Measurements from ENCODE around the gene SLC9A9. TPM values are rescaled to one million over a fixed set of nuclear protein-coding genes. Genes with fewer than 3 reads are reported as not detected.
A peak's percentile ranks its signal among the peaks of the same experiment; 100 is the strongest.

The SLC9A9 gene
- polyA plus RNA-seq, 1 of the 3 experiments (the other 2 are of a cell fraction): 0.05 TPM

- no peak for TF ChIP-seq CHD2 (IDR thresholded peaks at IDR 0.05; ENCODE audit: low read length, partially characterized antibody)
These were observed 574.1 kb downstream of the SLC9A9 start (continued) for GRCh38 chr3:143273975-143274690.

DNA sequence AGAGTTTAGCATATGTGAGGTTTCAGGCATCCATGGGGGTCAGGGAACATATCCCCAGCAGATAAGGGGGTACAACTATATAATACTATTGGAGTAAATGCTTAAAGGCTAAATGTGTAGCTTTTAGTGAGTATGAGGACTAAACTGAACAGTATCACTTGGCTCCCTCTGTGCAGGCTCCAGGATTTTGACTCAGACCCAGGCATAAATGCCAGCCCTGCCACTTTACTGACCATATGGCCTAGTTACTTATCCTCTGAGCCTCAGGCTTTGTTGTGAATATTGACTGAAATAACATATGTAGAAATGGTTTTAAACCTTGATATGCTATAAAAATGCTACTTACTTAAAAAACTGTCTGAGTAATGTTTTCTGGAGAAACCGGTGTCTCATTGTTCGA is 577.1 kb downstream of the SLC9A9 start:
- no peak overlapping the region for H3K27ac ChIP-seq (ENCODE audit: low read depth in 2 of 2, low read length in 1 of 2)
- no peaks in the 10 kb centered on the region for H3K9me2 ChIP-seq
- no peaks in the 10 kb centered on the region for H3K9me3 ChIP-seq
- H3K79me2 ChIP-seq (ENCODE audit: insufficient read depth): no peaks in the 10 kb centered on the region
- no peak overlapping the region for H3K4me2 ChIP-seq
- no peak overlapping the region for H2AFZ ChIP-seq (ENCODE audit: low read depth)
- DNase-seq: no peak
- no peak for TF ChIP-seq EP300 (IDR thresholded peaks at IDR 0.05; ENCODE audit: borderline replicate concordance in 1 of 2, low read depth in 1 of 2, low read length in 1 of 2)
- TF ChIP-seq FOXM1 (IDR thresholded peaks at IDR 0.05; ENCODE audit: low read depth): no peak
- TF ChIP-seq TCF12 (IDR thresholded peaks at IDR 0.05): no peak
- TF ChIP-seq RXRA (IDR thresholded peaks at IDR 0.05; ENCODE audit: borderline replicate concordance, low read depth): no peak
- TF ChIP-seq NRF1 (IDR thresholded peaks at IDR 0.05; ENCODE audit: low read depth, low read length): no peak
- TF ChIP-seq, protein P1, sequence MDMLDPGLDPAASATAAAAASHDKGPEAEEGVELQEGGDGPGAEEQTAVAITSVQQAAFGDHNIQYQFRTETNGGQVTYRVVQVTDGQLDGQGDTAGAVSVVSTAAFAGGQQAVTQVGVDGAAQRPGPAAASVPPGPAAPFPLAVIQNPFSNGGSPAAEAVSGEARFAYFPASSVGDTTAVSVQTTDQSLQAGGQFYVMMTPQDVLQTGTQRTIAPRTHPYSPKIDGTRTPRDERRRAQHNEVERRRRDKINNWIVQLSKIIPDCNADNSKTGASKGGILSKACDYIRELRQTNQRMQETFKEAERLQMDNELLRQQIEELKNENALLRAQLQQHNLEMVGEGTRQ (IDR thresholded peaks at IDR 0.05; ENCODE audit: borderline replicate concordance, low read depth, low read length): no peak
- no peak for TF ChIP-seq CHD2 (IDR thresholded peaks at IDR 0.05; ENCODE audit: low read length, partially characterized antibody)
- TF ChIP-seq PBX3 (IDR thresholded peaks at IDR 0.05): no peak
- TF ChIP-seq, protein P2, sequence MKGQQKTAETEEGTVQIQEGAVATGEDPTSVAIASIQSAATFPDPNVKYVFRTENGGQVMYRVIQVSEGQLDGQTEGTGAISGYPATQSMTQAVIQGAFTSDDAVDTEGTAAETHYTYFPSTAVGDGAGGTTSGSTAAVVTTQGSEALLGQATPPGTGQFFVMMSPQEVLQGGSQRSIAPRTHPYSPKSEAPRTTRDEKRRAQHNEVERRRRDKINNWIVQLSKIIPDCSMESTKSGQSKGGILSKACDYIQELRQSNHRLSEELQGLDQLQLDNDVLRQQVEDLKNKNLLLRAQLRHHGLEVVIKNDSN (IDR thresholded peaks at IDR 0.05; ENCODE audit: borderline replicate concordance, low read depth): no peak
- TF ChIP-seq, protein P3, sequence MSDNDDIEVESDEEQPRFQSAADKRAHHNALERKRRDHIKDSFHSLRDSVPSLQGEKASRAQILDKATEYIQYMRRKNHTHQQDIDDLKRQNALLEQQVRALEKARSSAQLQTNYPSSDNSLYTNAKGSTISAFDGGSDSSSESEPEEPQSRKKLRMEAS (IDR thresholded peaks at IDR 0.05; ENCODE audit: low read depth): no peak
- no peak for TF ChIP-seq EZH2phosphoT487 (IDR thresholded peaks at IDR 0.05; ENCODE audit: borderline replicate concordance, low read depth)
- H3K4me3 ChIP-seq (ENCODE audit: low read depth in 2 of 2, low read length in 1 of 2): no peak overlapping the region
- H3K9ac ChIP-seq: no peak overlapping the region
- WGBS (ENCODE audit: low lambda C conversion rate): 57% methylated on average over 2 of the region's 2 CpGs
- CTCF ChIA-PET: interaction anchor here (1.0 kb wide), 1 partner anchor 17 kb away, joined by 3 read pairs; no protein-coding TSS in a partner anchor
- no peaks in the 10 kb centered on the region for H3F3A ChIP-seq (replicated peaks; ENCODE audit: insufficient read depth)
- no peaks in the 10 kb centered on the region for H4K20me1 ChIP-seq (ENCODE audit: insufficient read depth)
- no peaks in the 10 kb centered on the region for H3K4me1 ChIP-seq (ENCODE audit: control insufficient read depth in 1 of 2, insufficient read depth in 2 of 2, low read depth in 1 of 2, low read length in 1 of 2)
- peaks cover 4% of the 10 kb centered on the region; the same call in 1 of the 2 replicates for H3K27me3 ChIP-seq (ENCODE audit: insufficient read depth)
- no peaks in the 10 kb centered on the region for H3K36me3 ChIP-seq (replicated peaks in 1 of 2; ENCODE audit: control insufficient read depth in 1 of 2, insufficient read depth in 2 of 2, low read length in 1 of 2)
- POLR2A ChIA-PET: no interaction called here

- no peak for DNase-seq
- no peak overlapping the region for H3K9ac ChIP-seq
- ChIA-PET CTCF (no interaction called here), POLR2A (no interaction called here)
- no peak overlapping the region for H3K27ac ChIP-seq (ENCODE audit: low read depth in 2 of 2, low read length in 1 of 2)
- no peaks in the 10 kb centered on the region for H3K36me3 ChIP-seq (replicated peaks in 1 of 2; ENCODE audit: control insufficient read depth in 1 of 2, insufficient read depth in 2 of 2, low read length in 1 of 2)
- WGBS (ENCODE audit: low lambda C conversion rate): 31% methylated on average over 3 of the region's 3 CpGs
- H3K4me3 ChIP-seq (ENCODE audit: low read depth in 2 of 2, low read length in 1 of 2): no peak overlapping the region
- H3K79me2 ChIP-seq (ENCODE audit: insufficient read depth): no peaks in the 10 kb centered on the region
- no peaks in the 10 kb centered on the region for H3K27me3 ChIP-seq (ENCODE audit: insufficient read depth)
- H3K9me2 ChIP-seq: no peaks in the 10 kb centered on the region
- no peaks in the 10 kb centered on the region for H3K9me3 ChIP-seq
- no peak overlapping the region for H3K4me2 ChIP-seq
- H3K4me1 ChIP-seq (ENCODE audit: control insufficient read depth in 1 of 2, insufficient read depth in 2 of 2, low read depth in 1 of 2, low read length in 1 of 2): no peaks in the 10 kb centered on the region
- H4K20me1 ChIP-seq (ENCODE audit: insufficient read depth): no peaks in the 10 kb centered on the region
- no peak overlapping the region for H2AFZ ChIP-seq (ENCODE audit: low read depth)
- H3F3A ChIP-seq (replicated peaks; ENCODE audit: insufficient read depth): no peaks in the 10 kb centered on the region
- TF ChIP-seq, protein P1 (IDR thresholded peaks at IDR 0.05; ENCODE audit: borderline replicate concordance, low read depth, low read length): no peak
- TF ChIP-seq EP300 (IDR thresholded peaks at IDR 0.05; ENCODE audit: borderline replicate concordance in 1 of 2, low read depth in 1 of 2, low read length in 1 of 2) (no peak), NRF1 (IDR thresholded peaks at IDR 0.05; ENCODE audit: low read depth, low read length) (no peak), PBX3 (IDR thresholded peaks at IDR 0.05) (peak; percentile 11; the same call in 1 of the 2 replicates), MXI1 (IDR thresholded peaks at IDR 0.05; ENCODE audit: low read depth, low read length) (no peak), TEAD4 (IDR thresholded peaks at IDR 0.05; ENCODE audit: borderline replicate concordance, insufficient read depth) (no peak), ELF1 (IDR thresholded peaks at IDR 0.05) (no peak), YY1 (IDR thresholded peaks at IDR 0.05; ENCODE audit: low read depth) (no peak), TCF12 (IDR thresholded peaks at IDR 0.05) (peak; percentile 4; the same call in 1 of the 2 replicates)
- TF ChIP-seq, protein P4, sequence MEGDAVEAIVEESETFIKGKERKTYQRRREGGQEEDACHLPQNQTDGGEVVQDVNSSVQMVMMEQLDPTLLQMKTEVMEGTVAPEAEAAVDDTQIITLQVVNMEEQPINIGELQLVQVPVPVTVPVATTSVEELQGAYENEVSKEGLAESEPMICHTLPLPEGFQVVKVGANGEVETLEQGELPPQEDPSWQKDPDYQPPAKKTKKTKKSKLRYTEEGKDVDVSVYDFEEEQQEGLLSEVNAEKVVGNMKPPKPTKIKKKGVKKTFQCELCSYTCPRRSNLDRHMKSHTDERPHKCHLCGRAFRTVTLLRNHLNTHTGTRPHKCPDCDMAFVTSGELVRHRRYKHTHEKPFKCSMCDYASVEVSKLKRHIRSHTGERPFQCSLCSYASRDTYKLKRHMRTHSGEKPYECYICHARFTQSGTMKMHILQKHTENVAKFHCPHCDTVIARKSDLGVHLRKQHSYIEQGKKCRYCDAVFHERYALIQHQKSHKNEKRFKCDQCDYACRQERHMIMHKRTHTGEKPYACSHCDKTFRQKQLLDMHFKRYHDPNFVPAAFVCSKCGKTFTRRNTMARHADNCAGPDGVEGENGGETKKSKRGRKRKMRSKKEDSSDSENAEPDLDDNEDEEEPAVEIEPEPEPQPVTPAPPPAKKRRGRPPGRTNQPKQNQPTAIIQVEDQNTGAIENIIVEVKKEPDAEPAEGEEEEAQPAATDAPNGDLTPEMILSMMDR (IDR thresholded peaks at IDR 0.05): no peak
These were observed 578.5 kb downstream of the SLC9A9 start for GRCh38 chr3:143269741-143270140.

All from SK-N-SH (cell line).